Measurements from ENCODE around the gene TPP1.
A peak's percentile ranks its signal among the peaks of the same experiment; 100 is the strongest.

Gene TPP1

GRCh38 chr11:6611092-6611962 is 7.9 kb downstream of the TPP1 start:
- no peak for DNase-seq (ENCODE audit: low read depth)
- TF ChIP-seq CTCF (conservative IDR thresholded peaks at IDR 0.05; ENCODE audit: low read length): no peak
- peak overlapping the region; percentile 76 for H3K4me3 ChIP-seq (ENCODE audit: low read length)

GRCh38 chr11:6610591-6610990 is 8.6 kb downstream of the TPP1 start:
- no peak for TF ChIP-seq CTCF (conservative IDR thresholded peaks at IDR 0.05; ENCODE audit: low read length)
- peak overlapping the region; percentile 76 for H3K4me3 ChIP-seq (ENCODE audit: low read length)
- DNase-seq (ENCODE audit: low read depth): no peak

- TF ChIP-seq CTCF (conservative IDR thresholded peaks at IDR 0.05; ENCODE audit: low read length): no peak
- DNase-seq (ENCODE audit: low read depth): no peak
These were observed 9.7 kb downstream of the TPP1 start for GRCh38 chr11:6609502-6610015.

GRCh38 chr11:6608726-6609501 is 10.3 kb downstream of the TPP1 start:
- H3K4me3 ChIP-seq (ENCODE audit: low read length): no peak overlapping the region
- no peak for TF ChIP-seq CTCF (conservative IDR thresholded peaks at IDR 0.05; ENCODE audit: low read length)
- DNase-seq (ENCODE audit: low read depth): no peak

More at GRCh38 chr11:6609502-6610015, 9.7 kb downstream of the TPP1 start:
- no peak overlapping the region for H3K4me3 ChIP-seq (ENCODE audit: low read length)

GRCh38 chr11:6608011-6608410 is 11.2 kb downstream of the TPP1 start:
- no peak overlapping the region for H3K4me3 ChIP-seq (ENCODE audit: low read length)
- TF ChIP-seq CTCF (conservative IDR thresholded peaks at IDR 0.05; ENCODE audit: low read length): no peak
- DNase-seq (ENCODE audit: low read depth): no peak

- peak; percentile 48 for DNase-seq (ENCODE audit: low read depth)
- peak overlapping the region; percentile 8; the same call in 1 of the 2 replicates for H3K4me3 ChIP-seq (ENCODE audit: low read length)
- TF ChIP-seq CTCF (conservative IDR thresholded peaks at IDR 0.05; ENCODE audit: low read length): no peak
These were observed 11.9 kb downstream of the TPP1 start for GRCh38 chr11:6607190-6607795.

Data from AG10803 (cell line).